SKM-1 (cell line): ENCODE data around the gene SIK1.

Experiments used
- DNase-seq: peaks from one replicate; lab custom pipeline; 2025; ENCODE audit not compliant: unreplicated experiment; lab: John Stamatoyannopoulos, UW

Gene SIK1

DNA sequence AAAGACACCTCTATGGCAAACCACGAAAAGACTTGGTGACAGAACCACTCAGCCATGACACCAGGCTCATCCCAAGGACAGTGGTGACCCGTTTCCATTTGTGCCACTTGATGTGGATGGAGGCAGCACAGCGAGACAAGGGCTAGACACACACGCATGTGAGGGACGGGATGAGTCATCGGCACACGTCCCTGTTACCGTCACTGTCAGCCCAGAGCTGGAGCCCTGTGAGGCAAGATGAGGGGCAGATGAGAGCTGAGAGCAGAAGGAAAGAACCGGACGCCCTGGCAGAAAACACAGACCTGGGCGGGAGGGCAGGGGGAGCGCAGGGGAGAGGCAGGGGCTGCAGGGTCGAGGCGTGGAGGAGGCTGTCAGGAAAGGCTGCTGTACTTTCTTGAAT lies 57.8 kb downstream of the SIK1 start:
- no peak for DNase-seq

DNA sequence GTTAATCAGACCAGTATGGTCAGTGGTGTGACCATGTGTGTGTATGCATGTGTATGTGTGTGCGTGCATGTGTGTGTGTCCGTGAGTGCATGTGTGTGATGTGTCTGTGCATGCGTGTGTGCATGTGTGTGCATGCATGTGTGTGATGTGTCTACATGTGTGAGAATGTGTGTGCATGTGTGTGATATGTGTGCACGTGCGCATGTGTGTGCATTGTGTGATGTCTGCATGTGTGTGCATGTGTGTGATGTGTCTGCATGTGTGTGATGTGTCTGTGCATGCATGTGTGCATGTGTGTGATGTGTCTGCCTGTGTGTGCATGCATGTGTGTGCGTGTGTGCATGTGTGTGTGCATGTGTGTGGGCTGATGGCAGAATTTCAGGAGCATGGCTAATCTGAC lies 58.2 kb downstream of the SIK1 start:
- no peak for DNase-seq

DNA sequence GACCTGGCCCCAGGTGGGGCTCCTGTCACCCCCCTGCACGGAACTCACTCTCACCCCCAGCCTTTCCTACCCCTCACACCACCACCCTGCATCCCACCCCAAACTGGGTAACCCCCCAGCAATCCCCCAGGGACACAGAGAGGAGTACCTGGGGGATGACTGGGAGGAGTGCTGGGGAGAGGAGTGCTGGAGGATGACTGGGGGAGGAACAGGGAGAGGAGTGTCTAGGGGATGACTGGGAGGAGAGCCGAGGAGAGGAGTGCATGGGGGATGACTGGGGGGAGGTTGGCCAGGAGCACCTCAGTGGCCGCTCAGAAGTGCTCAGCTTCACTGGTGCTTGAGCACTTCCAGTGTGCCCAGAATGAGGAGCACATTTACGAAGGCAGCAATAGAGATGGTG lies 59.1 kb downstream of the SIK1 start:
- no peak for DNase-seq

DNA sequence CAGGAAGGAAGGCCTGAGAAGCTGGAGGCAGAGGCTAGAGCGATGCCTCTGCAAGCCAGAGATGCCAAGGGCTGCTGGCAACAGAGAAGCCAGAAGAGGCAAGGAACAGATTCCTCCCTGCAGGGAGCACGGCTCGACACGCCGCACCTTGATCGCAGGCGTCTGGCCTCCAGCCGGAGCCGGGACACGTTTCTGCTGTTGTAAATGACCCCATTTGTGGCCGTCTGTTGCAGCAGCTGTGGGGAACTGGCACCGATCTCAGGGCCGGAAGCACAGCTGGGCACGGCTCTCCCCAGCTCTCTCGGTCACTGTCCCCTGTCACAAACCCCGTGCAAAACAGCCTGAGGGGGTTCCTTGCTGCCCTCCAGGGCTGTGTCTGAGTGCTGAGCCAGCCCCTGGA lies 59.6 kb downstream of the SIK1 start:
- no peak for DNase-seq

DNA sequence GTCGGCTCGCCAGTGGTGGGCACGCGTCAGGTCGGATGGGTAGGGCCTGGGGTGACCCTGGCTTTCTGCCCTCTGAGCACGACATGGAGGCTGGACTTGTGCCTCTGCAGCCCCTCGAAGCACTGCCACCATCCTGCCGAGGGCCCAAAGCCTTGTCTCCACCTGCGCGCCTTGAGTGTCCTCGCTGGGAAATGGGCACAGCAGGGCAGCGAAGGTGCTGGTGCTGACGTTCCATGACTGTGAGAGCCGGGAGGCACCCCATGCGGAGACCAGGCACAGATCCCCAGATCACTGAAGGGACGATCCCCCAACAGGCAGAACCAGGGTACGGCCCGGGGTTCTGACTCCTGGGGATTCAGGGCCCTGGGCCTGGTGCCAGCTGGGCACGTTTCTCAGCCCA lies 60.3 kb downstream of the SIK1 start:
- no peak for DNase-seq

DNA sequence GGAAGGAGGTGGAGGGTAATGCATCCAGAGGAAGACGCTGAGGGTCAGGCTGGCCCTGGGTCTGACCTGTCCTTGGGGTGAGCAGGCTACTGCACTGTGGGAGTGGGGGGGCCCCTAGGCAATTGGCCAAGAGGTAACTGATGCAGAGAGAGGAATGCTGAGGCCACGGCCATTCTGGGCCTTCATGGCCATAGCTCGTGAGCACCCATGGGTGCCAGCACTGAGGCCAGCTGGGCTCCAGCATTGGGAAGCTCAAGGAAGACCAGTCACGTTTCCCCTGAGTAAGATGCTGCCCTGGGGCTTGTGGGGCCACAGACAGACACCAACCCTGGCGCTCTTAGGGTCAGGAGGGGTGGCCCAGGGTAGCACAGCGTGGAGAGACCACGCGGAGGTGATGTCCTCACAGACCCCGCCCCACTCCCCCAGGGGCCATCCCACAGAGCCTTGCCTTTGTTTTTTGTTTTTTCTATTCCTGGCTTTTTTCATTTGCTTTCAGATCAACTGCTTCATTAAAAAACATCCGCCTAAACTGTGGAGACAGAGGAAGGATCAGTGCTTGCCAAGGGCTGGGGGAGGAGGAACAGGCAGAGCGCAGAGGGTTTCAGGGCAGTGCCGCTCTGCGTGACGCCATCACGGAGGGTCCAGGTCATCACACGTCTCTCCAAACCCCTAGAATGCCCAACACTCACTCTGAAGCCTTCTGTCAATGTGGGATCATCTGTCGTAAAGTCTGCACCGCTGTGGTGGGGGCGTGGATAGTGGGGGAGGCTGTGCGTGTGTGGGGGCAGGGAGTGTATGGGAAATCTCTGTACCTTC lies 61.1 kb downstream of the SIK1 start:
- no peak for DNase-seq

DNA sequence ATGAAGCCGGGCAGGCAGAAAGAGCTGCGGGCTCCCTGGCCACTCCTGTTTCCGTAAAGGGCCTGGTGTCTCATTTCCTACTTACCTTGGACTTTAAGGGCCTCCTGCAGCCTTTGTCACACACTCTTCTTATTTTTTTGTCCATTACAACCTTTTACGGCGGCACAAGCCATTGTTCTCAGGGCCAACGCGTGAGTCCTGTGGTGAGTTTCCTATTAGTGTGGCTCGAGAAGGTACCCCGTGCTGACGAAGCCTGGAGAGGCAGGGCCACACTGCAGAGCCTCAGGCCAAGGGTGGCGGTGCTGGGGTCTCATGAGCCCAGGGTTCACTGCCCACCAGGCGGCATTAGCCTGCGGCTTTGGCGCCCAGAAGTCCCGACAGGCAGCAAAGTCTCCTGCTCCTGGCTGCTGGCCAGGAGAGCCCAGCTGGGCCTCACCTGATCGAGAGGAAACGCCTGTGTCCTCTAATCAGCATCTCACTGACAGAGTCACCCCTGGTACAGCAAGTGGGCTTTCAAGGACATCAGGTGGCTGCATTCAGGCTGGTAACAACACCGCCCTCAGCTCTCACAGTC lies 62.0 kb downstream of the SIK1 start:
- no peak for DNase-seq
